GM21619 (cell line): ENCODE measurements around the gene PMEL.
"Not testable (repeated sequence)": the region's sequence is repeated elsewhere in the genome, so short reads cannot be mapped to it uniquely, and the experiment has no call there.

ENCODE experiments used
- ATAC-seq: cut with Tn5 transposase; IDR thresholded peaks from one replicate; pipeline ENCODE4 v1.9.1; 2021; ENCODE audit not compliant: unreplicated experiment

PMEL gene

GRCh38 chr12:55925870-55926737 is 39.7 kb downstream of the PMEL start:
- no peak for ATAC-seq

GRCh38 chr12:55925371-55925770 is 40.5 kb downstream of the PMEL start:
- no peak for ATAC-seq

GRCh38 chr12:55923648-55924047 is 42.2 kb downstream of the PMEL start:
- ATAC-seq = not testable (repeated sequence)

- no peak for ATAC-seq
Measured at GRCh38 chr12:55922126-55922525, 43.7 kb downstream of the PMEL start.

- ATAC-seq = not testable (repeated sequence)
Measured at GRCh38 chr12:55919032-55919431, 46.8 kb downstream of the PMEL start.

GRCh38 chr12:55915482-55915859 is 50.4 kb downstream of the PMEL start:
- ATAC-seq = no peak

GRCh38 chr12:55912908-55913307 is 52.9 kb downstream of the PMEL start:
- ATAC-seq = no peak

GRCh38 chr12:55909513-55909884 is 56.3 kb downstream of the PMEL start:
- ATAC-seq = no peak

- ATAC-seq = no peak
Measured at GRCh38 chr12:55908726-55909512, 56.9 kb downstream of the PMEL start.

GRCh38 chr12:55906056-55906455 is 59.8 kb downstream of the PMEL start:
- no peak for ATAC-seq
